Esophagus muscularis mucosa (tissue), 4 donors: ENCODE data around the gene CRY2. TPM values are rescaled to one million over a fixed set of nuclear protein-coding genes. Genes with fewer than 3 reads are reported as not detected.

ENCODE experiments used
- DNase-seq: peaks from one replicate; pipeline ENCODE4 v3.0.0-alpha.2; 2017; ENCODE audit errors: extremely low spot score
- H3K27ac ChIP-seq, 4 donors: fragments of 200-600 bp; sonication (generic); replicated peaks in 1 of 4; 1 replicate in 3 of 4; 2 replicates in 1 of 4; pipeline ENCODE4 v1.5.1; 2016 to 2019; ENCODE audit warnings: mild to moderate bottlenecking in 1 of 4
- H3K27me3 ChIP-seq, 4 donors: fragments of 200-600 bp; sonication (generic); one replicate each; pipeline versions ENCODE4 v1.5.1 to v1.6.0; 2016 to 2019
- H3K36me3 ChIP-seq, 4 donors: fragments of 200-600 bp; sonication (generic); one replicate each; pipeline ENCODE4 v1.5.1; 2016 to 2019
- H3K4me1 ChIP-seq, 4 donors: fragments of 200-600 bp; sonication (generic); one replicate each; pipeline ENCODE4 v1.5.1; 2016 to 2019
- H3K4me3 ChIP-seq, 4 donors: fragments of 200-600 bp; sonication (generic); 1 replicate in 2 of 4; 2 replicates in 2 of 4; pipeline ENCODE4 v1.5.1; 2016 to 2019; ENCODE audit warnings: mild to moderate bottlenecking in 4 of 4, moderate library complexity in 1 of 4
- H3K9me3 ChIP-seq, 4 donors: fragments of 200-600 bp; sonication (generic); 1 replicate in 3 of 4; 2 replicates in 1 of 4; pipeline ENCODE4 v1.5.1; 2016 to 2019
- CTCF ChIP-seq, 3 experiments: fragments of 200-600 bp in 2 of 3; fragments of 450-650 bp in 1 of 3; sonication (generic) in 2 of 3; IDR thresholded peaks; one replicate each; pipeline ENCODE4 v1.5.1; 2017 to 2019; ENCODE audit warnings: antibody characterized with exemption in 3 of 3, mild to moderate bottlenecking in 2 of 3, moderate library complexity in 1 of 3
- EP300 ChIP-seq: sonication (generic); formaldehyde crosslinking; IDR thresholded peaks from one replicate; pipeline ENCODE4 v1.6.1; 2017; ENCODE audit warnings: antibody characterized with exemption
- POLR2A ChIP-seq: fragments of 450-650 bp; IDR thresholded peaks from one replicate; pipeline ENCODE4 v1.6.1; 2017; ENCODE audit warnings: antibody characterized with exemption, moderate library complexity, mild to moderate bottlenecking, low read depth
- POLR2AphosphoS5 ChIP-seq, 2 donors: sonication (generic); formaldehyde crosslinking; IDR thresholded peaks; one replicate each; pipeline ENCODE4 v1.6.1; 2017; ENCODE audit warnings: antibody characterized with exemption in 2 of 2
- WGBS: methylation state at CpG from one replicate; pipeline ENCODE4 v1.1.5; 2018; 5-methylcytosine and 5-hydroxymethylcytosine counted together
- intact Hi-C: fragments of 100-400 bp; cut with DNase I; formaldehyde crosslinking; loops from one replicate; pipeline ENCODE4 v1.15.1; 2023
- total RNA-seq, 4 donors: library from RNA; depleted of rRNA; stranded (reverse); fragments of >200 nt; gene quantifications; one replicate each; pipeline versions ENCODE4 v1.1.0 to v1.2.1, GENCODE V29; 2016

The CRY2 gene
- total RNA-seq, 4 donors from 2014 or later, result 32.0 to 57.6 (median 49.7) TPM

- 88% methylated on average over 16 of the region's 32 CpGs for WGBS
- H3K4me1 ChIP-seq, result peaks cover 0 to 7% (median 3%) of the 10 kb centered on the region in 4 donors
- no peak overlapping the region for H3K4me3 ChIP-seq
- H3K9me3 ChIP-seq, result no peaks in the 10 kb centered on the region
- peaks cover 43 to 72% (median 66%) of the 10 kb centered on the region in 4 donors for H3K36me3 ChIP-seq
- no peaks in the 10 kb centered on the region for H3K27me3 ChIP-seq
- TF ChIP-seq POLR2AphosphoS5 (IDR thresholded peaks at IDR 0.05) (no peak), CTCF (IDR thresholded peaks at IDR 0.05) (no peak)
- no peak overlapping the region for H3K27ac ChIP-seq
- no peak for DNase-seq
- intact Hi-C loops, result no loop called here
These were observed 62.6 kb downstream of the CRY2 start for GRCh38 chr11:45909594-45910475.

GRCh38 chr11:45910623-45911022 is 63.3 kb downstream of the CRY2 start:
- H3K36me3 ChIP-seq, result peaks cover 49 to 73% (median 70%) of the 10 kb centered on the region in 4 donors

GRCh38 chr11:45913514-45913913 is 66.2 kb downstream of the CRY2 start:
- Histone ChIP-seq H3K9me3 (no peaks in the 10 kb centered on the region), H3K27me3 (no peaks in the 10 kb centered on the region), H3K36me3 (peaks cover 49 to 77% (median 74%) of the 10 kb centered on the region in 4 donors), H3K4me3 (no peak overlapping the region), H3K27ac (no peak overlapping the region), H3K4me1 (peaks cover 15 to 27% (median 20%) of the 10 kb centered on the region in 4 donors)
- TF ChIP-seq CTCF (IDR thresholded peaks at IDR 0.05), result no peak
- no peak for TF ChIP-seq EP300
- intact Hi-C loops, result no loop called here
- DNase-seq, result no peak
- WGBS, result 100% methylated on average over 3 of the region's 19 CpGs

More at GRCh38 chr11:45910623-45911022, 63.3 kb downstream of the CRY2 start:
- no peaks in the 10 kb centered on the region for H3K9me3 ChIP-seq
- 94% methylated on average over 6 of the region's 9 CpGs for WGBS
- H3K4me3 ChIP-seq, result no peak overlapping the region
- no peak for TF ChIP-seq CTCF (IDR thresholded peaks at IDR 0.05)
- no peak for TF ChIP-seq POLR2A
- TF ChIP-seq POLR2AphosphoS5 (IDR thresholded peaks at IDR 0.05), result no peak
- TF ChIP-seq EP300, result no peak
- intact Hi-C loops, result no loop called here
- no peak overlapping the region for H3K27ac ChIP-seq
- peaks cover 0 to 14% (median 6%) of the 10 kb centered on the region in 4 donors for H3K4me1 ChIP-seq
- H3K27me3 ChIP-seq, result no peaks in the 10 kb centered on the region
- no peak for DNase-seq

- TF ChIP-seq EP300, result no peak
- no peak for TF ChIP-seq POLR2A
- TF ChIP-seq CTCF (IDR thresholded peaks at IDR 0.05), result no peak
- Histone ChIP-seq H3K4me3 (no peak overlapping the region), H3K9me3 (no peaks in the 10 kb centered on the region), H3K36me3 (peaks cover 48 to 73% (median 71%) of the 10 kb centered on the region in 4 donors), H3K27me3 (no peaks in the 10 kb centered on the region), H3K27ac (no peak overlapping the region), H3K4me1 (peaks cover 15 to 32% (median 25%) of the 10 kb centered on the region in 4 donors)
- intact Hi-C loops, result no loop called here
- no peak for DNase-seq
- 91% methylated on average over 14 of the region's 22 CpGs for WGBS
These were observed 66.8 kb downstream of the CRY2 start for GRCh38 chr11:45913942-45914635.
